SK-MEL-5 (cell line): Measurements from ENCODE around the gene IRF9. TPM values are rescaled to one million over a fixed set of nuclear protein-coding genes. Genes with fewer than 3 reads are reported as not detected.

ENCODE experiments used
- DNase-seq: peaks from one replicate; pipeline ENCODE4 v3.0.0-alpha.2; 2016; ENCODE audit warnings: low read depth, low spot score
- in situ Hi-C: cut with HindIII; loops from 2 replicates; pipeline ENCODE4 v1.10.0; 2016; ENCODE audit warnings: low sequenced_read_pairs, high pct_unique_total_duplicates, low pct_unique_long_range_greater_than_20kb
- total RNA-seq: library from RNA; depleted of rRNA; stranded (reverse); fragments of >200 nt; shearing (Covaris generic); gene quantifications from 2 replicates; pipeline ENCODE4 v1.2.3, GENCODE V29; 2014

Gene IRF9
- total RNA-seq, 1 experiment from 2014 or later: 24.2 TPM

DNA sequence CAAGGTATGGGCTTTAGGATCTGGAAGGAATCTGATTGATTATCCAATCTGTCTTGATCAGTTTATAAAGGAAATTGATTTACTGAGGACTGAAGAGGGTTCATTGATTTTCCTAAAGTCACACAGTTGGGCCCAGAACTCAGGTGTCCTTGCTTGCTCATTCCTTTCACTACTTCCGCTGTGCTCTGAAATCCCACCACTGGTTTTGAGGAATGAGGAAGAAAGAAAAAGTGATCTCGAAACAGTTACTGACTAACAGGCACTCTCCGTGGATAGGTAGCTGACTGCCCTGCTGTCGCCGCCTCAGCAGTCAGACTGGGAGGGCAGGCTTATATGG is 30.7 kb upstream of the IRF9 start, which contains the start of gene FITM1:
Gene FITM1, plus strand, starts transcription at position 280 of the 337 bp plus-strand sequence. CDS start 905 bp downstream, outside the sequence.
- DNase-seq: no peak
- in situ Hi-C loops: no loop called here

DNA sequence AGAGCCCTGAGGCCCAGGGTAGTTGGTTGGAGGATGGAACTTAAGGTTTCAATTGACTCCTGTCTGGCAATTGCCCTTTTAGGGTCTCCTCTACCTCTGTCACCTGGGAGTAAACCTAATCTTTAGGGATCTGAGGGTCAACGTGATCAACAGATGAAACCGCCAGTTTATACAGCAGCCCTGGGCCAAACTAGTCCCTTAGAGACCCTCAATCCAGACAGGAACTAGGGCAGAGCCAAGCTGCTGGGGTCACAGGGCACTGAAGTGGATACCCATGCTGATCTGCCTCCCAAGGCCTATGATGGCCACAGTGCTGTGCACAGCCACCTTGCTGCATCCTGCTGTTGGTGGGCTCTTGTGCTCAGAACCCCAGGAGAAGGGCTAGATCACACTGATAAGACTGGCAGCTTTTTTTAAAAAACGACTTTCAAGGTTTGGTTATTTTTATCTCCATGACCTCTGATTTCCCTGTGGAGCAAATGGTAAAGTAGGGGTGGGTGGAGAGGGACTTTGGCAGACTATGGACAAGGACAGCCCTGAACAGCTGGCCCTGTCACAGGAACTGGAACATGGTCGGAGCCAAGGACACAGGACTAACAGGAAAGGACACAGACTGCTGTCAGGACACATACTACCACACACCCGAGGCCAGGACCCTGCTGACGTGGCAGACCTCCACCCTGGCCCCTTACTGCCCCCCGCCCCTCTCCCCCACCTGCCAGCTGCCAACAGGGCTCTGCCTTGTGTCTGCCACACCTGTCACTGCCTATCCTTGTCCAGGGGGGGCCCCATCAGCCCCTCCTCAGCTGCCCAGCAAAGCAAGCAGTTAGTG is 30.1 kb upstream of the IRF9 start:
- no peak for DNase-seq
- in situ Hi-C loops: no loop called here

DNA sequence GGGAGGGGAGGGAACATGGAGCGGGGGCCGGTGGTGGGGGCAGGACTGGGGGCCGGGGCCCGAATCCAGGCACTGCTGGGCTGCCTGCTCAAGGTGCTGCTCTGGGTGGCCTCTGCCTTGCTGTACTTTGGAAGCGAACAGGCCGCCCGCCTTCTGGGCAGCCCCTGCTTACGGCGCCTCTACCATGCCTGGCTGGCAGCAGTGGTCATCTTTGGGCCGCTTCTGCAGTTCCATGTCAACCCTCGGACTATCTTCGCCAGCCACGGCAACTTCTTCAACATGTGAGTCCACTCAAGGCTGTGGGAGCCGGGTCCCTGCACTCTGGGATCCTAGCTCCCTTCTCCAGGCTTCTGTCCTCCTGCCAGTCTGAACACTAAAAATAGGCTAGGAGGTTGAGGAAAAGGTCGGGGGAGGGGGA is 29.5 kb upstream of the IRF9 start:
- in situ Hi-C loops: no loop called here
- no peak for DNase-seq

DNA sequence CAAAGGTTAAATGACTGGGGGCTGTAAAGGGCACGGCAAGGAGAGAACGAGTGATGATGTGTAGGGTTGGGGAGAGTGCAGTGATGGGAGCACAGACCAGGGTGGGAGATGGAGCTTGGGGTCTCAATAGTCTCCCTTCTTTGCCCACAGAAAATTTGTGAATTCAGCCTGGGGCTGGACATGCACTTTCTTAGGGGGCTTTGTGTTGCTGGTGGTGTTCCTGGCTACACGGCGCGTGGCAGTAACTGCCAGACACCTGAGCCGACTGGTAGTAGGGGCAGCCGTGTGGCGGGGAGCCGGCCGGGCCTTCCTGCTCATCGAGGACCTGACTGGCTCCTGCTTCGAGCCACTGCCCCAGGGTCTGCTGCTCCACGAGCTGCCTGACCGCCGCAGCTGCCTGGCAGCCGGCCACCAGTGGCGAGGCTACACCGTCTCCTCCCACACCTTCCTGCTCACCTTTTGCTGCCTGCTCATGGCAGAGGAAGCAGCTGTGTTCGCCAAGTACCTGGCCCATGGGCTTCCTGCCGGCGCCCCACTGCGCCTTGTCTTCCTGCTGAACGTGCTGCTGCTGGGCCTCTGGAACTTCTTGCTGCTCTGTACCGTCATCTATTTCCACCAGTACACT is 28.9 kb upstream of the IRF9 start:
- in situ Hi-C loops: no loop called here
- no peak for DNase-seq

DNA sequence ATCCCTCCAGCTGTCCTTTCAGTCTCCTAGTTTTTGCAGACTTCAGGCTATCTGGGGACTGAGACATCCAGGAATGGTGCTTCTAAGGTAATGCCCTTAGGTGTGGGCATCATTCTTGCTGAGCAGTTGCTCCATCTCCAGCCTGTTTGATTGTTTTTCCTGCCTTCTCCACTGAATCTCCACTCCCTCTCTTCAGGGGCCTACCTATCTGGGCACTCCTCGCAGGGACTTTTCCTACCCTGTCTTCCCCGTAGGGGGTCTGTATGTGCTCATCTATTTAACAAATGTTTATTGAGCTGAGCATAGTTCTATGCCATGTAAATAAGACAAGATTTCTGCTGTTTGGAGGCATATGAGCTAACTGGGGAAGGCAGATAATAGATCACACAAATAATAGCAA is 28.1 kb upstream of the IRF9 start:
- DNase-seq: no peak
- in situ Hi-C loops: no loop called here

DNA sequence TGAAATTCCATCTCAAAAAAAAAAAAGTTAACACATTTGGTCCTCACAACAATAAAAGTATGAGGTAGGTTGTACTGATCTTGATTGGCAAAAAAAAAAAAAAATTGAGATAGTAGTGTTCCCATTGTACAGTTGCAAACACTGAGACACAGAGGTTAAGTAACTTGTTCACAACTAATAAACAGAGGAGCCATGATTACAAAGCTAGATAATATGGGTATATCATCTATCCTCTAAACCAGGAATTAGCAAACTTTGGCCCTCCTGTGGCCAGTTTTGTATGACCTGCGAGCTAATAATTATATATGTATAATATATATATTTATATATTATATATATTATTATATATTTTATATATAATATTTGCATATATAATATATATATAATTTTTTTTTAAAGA is 27.3 kb upstream of the IRF9 start:
- in situ Hi-C loops: no loop called here
- DNase-seq: no peak

DNA sequence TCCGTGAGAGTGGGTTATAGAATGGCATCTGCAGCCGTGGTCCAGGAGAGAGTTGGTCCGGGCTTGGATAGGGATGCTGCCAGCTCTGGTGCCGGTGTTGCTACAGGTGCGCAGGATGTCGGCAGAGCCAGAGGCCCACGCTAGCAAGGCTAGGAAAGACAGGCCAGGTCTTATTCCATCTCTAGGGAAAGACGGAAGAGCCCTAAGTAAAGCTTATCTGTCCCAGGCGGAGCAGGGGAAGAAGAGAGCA is 25.6 kb upstream of the IRF9 start:
- no peak for DNase-seq
- in situ Hi-C loops: no loop called here

DNA sequence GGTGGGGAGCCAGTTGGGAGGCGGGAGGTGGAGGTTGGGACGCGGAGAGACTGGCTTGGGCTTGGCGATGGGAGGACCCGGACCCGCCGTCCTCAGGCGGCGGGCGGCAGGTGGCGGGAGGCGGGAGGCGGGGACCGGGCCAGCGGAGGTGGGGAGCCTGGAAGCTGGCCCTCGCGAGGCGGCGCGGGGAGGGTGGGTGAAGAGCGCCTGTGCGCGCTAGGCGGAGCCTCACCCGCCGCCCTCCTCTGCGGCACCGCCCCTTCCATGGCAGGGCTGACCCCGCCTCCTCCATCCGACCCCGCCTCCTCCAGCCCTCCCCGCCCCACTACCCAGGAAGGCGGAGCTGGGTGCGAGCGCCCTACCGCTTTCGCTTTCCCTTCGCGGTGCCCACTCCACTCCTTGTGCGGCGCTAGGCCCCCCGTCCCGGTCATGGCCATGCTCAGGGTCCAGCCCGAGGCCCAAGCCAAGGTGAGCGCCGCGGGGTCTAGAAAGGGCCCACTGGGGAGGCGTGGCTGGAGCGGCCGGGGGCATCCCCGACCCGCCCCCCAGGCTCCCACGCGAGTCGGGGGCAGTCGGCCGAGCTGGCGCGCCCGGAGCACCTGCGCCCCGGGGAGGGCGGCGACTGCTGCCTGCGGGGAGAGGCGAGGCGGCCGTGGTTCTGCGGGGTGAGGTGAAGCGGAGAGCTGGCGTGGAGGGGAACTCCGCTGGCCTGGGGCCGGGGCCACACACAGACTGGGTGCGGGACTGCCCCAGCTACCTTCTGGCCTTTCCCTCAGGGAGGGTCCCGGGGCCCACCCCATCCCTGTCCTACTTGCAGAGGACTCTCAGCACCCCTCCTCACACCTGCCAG is 25.0 kb upstream of the IRF9 start, which contains the start of gene PSME1:
Gene PSME1, plus strand, starts transcription at position 361 of the 850 bp plus-strand sequence. Its CDS starts 69 bp downstream, at position 430.
- in situ Hi-C loops: no loop called here
- DNase-seq: peak; percentile 83

DNA sequence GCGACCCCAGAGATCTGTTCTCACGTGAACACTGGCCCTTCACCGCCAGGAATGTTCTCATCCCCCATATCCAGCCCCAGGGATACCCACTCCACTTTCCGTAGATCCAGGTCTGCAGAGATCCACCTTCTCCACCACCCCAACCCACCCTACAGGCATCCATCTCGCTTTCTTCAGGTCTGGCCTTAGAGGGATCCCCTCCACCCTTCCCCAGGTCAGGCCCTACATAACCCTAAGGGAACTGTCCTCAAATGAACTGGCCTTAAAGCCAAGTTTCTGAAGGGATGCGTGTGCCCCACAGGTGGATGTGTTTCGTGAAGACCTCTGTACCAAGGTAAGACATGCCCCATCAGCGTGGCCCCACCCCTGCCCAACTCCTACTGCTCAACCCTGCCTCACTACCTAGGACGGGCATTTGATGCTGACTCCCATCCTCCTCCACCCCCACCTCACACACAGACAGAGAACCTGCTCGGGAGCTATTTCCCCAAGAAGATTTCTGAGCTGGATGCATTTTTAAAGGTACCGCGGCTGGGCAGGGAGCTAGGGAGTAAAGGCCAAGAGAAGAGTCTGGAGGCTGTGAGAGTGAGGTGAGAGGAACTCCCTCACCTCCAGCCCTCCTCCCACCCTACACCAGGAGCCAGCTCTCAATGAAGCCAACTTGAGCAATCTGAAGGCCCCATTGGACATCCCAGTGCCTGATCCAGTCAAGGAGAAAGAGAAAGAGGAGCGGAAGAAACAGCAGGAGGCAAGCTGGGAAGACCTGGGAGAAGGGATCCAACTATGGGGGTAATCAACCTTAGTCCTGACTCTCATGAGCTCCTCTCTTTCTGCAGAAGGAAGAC is 24.2 kb upstream of the IRF9 start:
- no peak for DNase-seq
- in situ Hi-C loops: no loop called here

DNA sequence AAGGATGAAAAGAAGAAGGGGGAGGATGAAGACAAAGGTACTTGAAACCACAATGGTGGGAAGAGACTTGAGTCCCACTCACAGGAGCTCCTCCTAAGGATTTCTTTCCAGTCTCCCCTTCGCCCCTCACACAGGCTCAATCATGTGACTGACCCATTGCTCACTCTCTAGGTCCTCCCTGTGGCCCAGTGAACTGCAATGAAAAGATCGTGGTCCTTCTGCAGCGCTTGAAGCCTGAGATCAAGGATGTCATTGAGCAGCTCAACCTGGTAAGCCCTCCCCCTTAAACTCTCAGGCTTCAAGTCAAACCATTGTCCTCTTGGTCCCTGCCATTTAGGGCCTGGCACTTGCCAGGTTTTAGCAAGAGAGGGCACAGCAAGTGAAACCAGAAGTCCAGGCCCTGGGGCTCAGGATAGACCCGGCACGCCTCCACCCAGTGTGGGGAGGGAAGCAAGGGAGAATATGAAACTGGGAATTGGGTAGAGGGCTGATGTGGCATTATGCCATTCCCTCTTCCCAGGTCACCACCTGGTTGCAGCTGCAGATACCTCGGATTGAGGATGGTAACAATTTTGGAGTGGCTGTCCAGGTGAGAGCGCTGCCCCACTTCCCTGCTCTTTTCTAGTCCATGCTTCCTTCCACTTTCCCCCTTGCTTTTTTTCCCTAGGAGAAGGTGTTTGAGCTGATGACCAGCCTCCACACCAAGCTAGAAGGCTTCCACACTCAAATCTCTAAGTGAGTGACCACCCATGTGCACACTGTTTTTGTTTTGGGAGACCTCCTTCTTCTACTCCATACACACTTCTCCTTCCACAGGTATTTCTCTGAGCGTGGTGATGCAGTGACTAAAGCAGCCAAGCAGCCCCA is 23.3 kb upstream of the IRF9 start:
- in situ Hi-C loops: no loop called here
- no peak for DNase-seq

DNA sequence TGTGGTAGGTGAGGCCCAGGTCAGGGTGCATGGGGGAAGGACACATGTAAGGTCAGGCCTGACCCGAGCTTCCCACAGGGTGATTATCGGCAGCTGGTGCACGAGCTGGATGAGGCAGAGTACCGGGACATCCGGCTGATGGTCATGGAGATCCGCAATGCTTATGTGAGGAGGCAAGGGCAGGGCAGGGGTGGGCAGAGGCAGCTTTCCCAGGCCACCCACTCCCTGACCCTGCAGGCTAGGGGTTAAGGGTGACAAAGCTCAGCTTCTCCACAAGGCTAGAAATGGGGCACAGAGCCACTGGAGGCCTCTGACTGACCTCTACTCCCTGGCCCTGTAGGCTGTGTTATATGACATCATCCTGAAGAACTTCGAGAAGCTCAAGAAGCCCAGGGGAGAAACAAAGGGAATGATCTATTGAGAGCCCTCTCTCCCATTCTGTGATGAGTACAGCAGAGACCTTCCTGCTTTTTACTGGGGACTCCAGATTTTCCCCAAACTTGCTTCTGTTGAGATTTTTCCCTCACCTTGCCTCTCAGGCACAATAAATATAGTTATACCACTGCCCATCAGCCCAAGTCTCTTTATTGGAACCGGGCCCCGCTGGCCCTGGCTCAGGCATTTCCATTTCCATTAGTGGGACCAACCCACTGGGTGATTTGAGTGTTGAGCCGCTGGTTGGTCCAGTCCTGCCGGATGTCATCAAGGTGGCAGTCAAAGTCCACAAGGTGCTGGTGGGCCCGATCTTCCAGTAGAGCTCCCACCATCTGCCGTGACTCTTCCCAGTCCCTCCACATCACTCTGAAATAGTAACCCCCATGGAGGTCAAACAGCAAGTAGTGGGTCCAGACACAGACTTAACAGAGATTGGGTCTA is 22.4 kb upstream of the IRF9 start:
- no peak for DNase-seq
- in situ Hi-C loops: no loop called here

DNA sequence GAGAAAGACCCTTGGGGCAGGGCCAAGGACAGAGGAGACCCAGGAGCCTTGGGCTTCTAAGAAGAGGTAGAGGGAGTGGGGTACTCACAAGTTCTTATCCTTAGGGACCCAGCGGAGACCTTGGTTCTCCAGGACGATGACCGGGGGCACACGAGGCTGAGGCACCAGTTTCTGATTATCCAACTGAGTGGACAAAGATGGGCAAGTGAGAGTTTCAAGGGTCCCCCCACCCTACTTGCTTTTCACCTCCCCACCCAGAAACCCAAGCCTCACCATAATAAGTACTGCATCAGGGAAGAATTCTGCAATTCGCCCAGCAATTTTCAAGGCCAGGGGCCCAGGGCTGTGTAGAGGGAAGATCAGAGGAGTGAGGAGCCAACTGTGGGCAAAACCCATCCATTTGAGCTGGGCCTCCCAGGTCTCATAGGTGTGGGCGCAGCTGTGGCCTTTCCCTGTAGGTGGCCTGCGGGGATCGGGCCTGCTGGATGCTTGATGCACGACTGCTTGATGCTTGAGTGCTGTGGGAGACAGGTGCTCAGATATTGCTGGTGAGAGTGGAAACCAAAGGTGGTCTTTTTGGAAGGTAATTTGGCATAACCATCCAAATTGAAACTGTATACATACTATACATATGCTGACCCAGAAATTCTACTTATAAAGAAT is 21.7 kb upstream of the IRF9 start:
- no peak for DNase-seq
- in situ Hi-C loops: no loop called here

DNA sequence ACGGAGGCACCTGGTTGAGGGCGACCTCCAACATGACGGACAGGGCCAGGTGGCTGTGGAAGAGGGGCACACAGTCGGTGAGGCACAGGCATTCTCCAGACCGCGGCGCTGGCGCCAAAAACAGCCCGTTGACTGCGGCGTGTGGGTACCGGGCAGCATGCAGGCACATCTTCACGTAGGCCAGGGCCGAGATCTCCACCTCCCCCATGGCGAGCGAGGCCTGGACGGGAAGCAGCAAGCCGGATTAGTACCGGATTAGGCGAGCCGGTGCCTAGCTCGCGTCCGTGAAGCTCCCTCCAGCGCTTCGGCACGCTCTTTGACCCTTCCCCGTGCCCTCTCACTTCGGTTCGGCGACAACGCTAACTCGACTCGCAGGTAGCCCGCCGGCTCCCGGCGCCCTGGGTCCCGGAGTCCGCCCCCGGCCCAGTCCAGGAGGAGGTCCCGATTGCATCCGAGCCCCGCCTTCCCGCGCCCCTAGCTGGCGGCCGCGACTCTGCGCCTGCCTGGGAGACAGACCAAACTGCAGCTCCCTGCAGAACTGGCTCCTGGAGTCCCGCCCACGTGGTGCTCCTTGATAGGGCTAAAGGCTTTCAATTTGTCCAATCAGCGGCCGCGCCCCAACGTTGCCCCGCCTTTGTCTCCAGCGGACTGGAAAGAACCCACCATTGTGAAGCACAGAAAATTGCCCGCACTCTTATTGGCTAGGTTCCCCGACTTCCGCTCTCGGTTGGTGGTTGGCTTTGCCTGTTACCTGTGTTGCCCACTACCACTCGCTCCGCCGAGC is 19.8 kb upstream of the IRF9 start, which contains the start of gene EMC9:
Gene EMC9, minus strand, starts transcription at position 495 of the 784 bp plus-strand sequence. Its CDS starts 287 bp downstream, at position 208.
- peak; percentile 99 for DNase-seq
- in situ Hi-C loops: no loop called here

DNA sequence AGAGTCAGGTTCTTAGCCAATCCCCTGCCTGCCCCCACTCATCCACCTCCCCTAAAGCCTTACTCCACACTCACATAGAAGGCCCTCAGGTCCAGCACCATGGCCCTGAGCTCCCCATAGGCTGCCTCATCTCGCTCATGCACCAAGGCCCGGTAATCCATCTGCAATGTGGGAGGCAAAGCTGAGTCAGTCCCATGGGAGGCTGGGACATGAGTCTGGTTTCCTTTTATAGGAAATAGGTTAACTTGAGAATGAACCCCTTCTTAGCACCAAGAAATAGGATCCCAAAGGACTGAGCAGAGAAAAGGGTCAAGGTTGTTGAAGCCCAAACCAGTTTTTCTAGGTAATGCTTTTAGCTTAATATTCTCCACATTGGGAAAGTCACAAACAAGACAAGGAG is 17.6 kb upstream of the IRF9 start:
- in situ Hi-C loops: no loop called here
- DNase-seq: no peak

DNA sequence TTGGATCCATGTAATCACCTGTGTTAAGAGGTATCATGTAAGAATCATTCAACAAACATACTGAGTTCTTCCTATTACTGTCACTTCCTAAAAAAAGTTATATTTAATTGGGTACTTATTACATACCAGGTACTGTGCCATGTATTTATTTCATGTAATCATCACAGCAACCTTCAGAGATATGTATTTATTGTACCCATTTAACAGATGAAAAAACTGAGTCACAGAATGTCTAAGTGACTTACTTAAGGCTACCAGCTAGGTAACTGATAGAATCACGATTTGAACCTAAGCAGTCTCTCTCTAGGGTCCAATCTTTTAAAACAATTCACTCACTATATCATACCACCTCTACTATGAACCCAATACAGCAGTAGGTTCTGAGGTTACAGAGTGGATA is 16.6 kb upstream of the IRF9 start:
- no peak for DNase-seq
- in situ Hi-C loops: no loop called here
